ENCODE results near the gene CYLD. TPM values are rescaled to one million over a fixed set of nuclear protein-coding genes. Genes with fewer than 3 reads are reported as not detected.

The CYLD gene
- polyA plus RNA-seq, 1 donor from 2014 or later = 27.6 TPM

GRCh38 chr16:50806099-50807062 is 64.5 kb downstream of the CYLD start:
- Histone ChIP-seq H3K79me2 (replicated peaks; ENCODE audit: insufficient read depth, low read length) (no peaks in the 10 kb centered on the region), H2AFZ (ENCODE audit: low read depth, low read length) (peak overlapping the region; percentile 34), H3K27ac (ENCODE audit: low read length) (peak overlapping the region; percentile 40), H3K36me3 (ENCODE audit: insufficient read depth, low read length) (no peaks in the 10 kb centered on the region), H3K9ac (ENCODE audit: low read length) (peak overlapping the region; percentile 56), H3K4me2 (ENCODE audit: low read length) (peak overlapping the region; percentile 74), H3K4me3 (ENCODE audit: low read length) (peak overlapping the region; percentile 64), H3K9me3 (ENCODE audit: low read length) (no peaks in the 10 kb centered on the region), H3K9me2 (ENCODE audit: insufficient read depth, low read length) (no peaks in the 10 kb centered on the region), H3F3A (ENCODE audit: insufficient read depth, low read length, poor library complexity, severe bottlenecking) (no peaks in the 10 kb centered on the region), H4K20me1 (ENCODE audit: insufficient read depth) (no peaks in the 10 kb centered on the region), H3K27me3 (ENCODE audit: insufficient read depth, low read depth, low read length) (no peaks in the 10 kb centered on the region)
- TF ChIP-seq POLR2AphosphoS5 (IDR thresholded peaks at IDR 0.05) (no peak), EZH2 (IDR thresholded peaks at IDR 0.05; ENCODE audit: borderline replicate concordance, insufficient read depth, low read length, poor library complexity, severe bottlenecking) (no peak), CTCF (IDR thresholded peaks at IDR 0.05; ENCODE audit: poor library complexity, severe bottlenecking) (peak; percentile 100), EP300 (conservative IDR thresholded peaks at IDR 0.05; ENCODE audit: poor library complexity, severe bottlenecking) (no peak), MXI1 (conservative IDR thresholded peaks at IDR 0.05; ENCODE audit: poor library complexity, severe bottlenecking) (peak; percentile 49), SMC3 (conservative IDR thresholded peaks at IDR 0.05; ENCODE audit: poor library complexity) (peak; percentile 98), RAD21 (conservative IDR thresholded peaks at IDR 0.05) (peak; percentile 93), REST (IDR thresholded peaks at IDR 0.05; ENCODE audit: borderline replicate concordance) (no peak), TAF1 (IDR thresholded peaks at IDR 0.05; ENCODE audit: low read depth) (no peak)

- Histone ChIP-seq H3K79me2 (replicated peaks; ENCODE audit: insufficient read depth, low read length) (no peaks in the 10 kb centered on the region), H3K36me3 (ENCODE audit: insufficient read depth, low read length) (no peaks in the 10 kb centered on the region), H3K27ac (ENCODE audit: low read length) (no peak overlapping the region), H2AFZ (ENCODE audit: low read depth, low read length) (no peak overlapping the region), H3K4me3 (ENCODE audit: low read length) (no peak overlapping the region), H3K4me2 (ENCODE audit: low read length) (no peak overlapping the region), H3K27me3 (ENCODE audit: insufficient read depth, low read depth, low read length) (no peaks in the 10 kb centered on the region), H3F3A (ENCODE audit: insufficient read depth, low read length, poor library complexity, severe bottlenecking) (no peaks in the 10 kb centered on the region), H3K9me3 (ENCODE audit: low read length) (no peaks in the 10 kb centered on the region), H4K20me1 (ENCODE audit: insufficient read depth) (no peaks in the 10 kb centered on the region), H3K9ac (ENCODE audit: low read length) (no peak overlapping the region), H3K9me2 (ENCODE audit: insufficient read depth, low read length) (no peaks in the 10 kb centered on the region)
- TF ChIP-seq CTCF (IDR thresholded peaks at IDR 0.05; ENCODE audit: poor library complexity, severe bottlenecking) (no peak), POLR2AphosphoS5 (IDR thresholded peaks at IDR 0.05) (no peak), EP300 (conservative IDR thresholded peaks at IDR 0.05; ENCODE audit: poor library complexity, severe bottlenecking) (no peak), RAD21 (conservative IDR thresholded peaks at IDR 0.05) (no peak)
Observed at GRCh38 chr16:50808929-50809538, 67.1 kb downstream of the CYLD start.

All from neural cell (in vitro differentiated cells).